Pancreas (tissue), 10 donors: ENCODE results near the gene ASAP2. TPM values are rescaled to one million over a fixed set of nuclear protein-coding genes. Genes with fewer than 3 reads are reported as not detected.

ENCODE experiments used
- ATAC-seq, 4 donors: fragments of 200-7000 bp; cut with Tn5 transposase; one replicate each; pipeline versions ENCODE4 v1.8.0 to v1.9.1; 2020; ENCODE audit warnings: mild to moderate bottlenecking in 4 of 4, moderate library complexity in 4 of 4
- DNase-seq, 6 donors: peaks; one replicate each; pipeline ENCODE4 v3.0.0-alpha.2; 2020
- FAIRE-seq: peaks from 2 replicates; lab custom pipeline; 2012; peaks lifted over from hg19 to GRCh38; lab: Jason Lieb, UNC
- H3K27ac ChIP-seq, 4 donors: fragments of 200-600 bp; sonication (generic); 1 replicate in 3 of 4; 2 replicates in 1 of 4; pipeline versions ENCODE4 v1.5.0 to v1.8.0; 2020
- H3K27me3 ChIP-seq, 4 donors: fragments of 200-600 bp; one replicate each; pipeline ENCODE4 v1.8.0; 2021
- H3K36me3 ChIP-seq, 3 donors: fragments of 200-600 bp; sonication (generic) in 1 of 3; one replicate each; pipeline versions ENCODE4 v1.5.0 to v1.8.0; 2020 to 2021
- H3K4me1 ChIP-seq, 3 donors: fragments of 200-600 bp; one replicate each; pipeline ENCODE4 v1.8.0; 2021
- H3K4me3 ChIP-seq, 4 donors: fragments of 200-600 bp; sonication (generic) in 2 of 4; one replicate each; pipeline versions ENCODE4 v1.5.0 to v1.8.0; 2020 to 2021
- H3K9me3 ChIP-seq, 4 donors: fragments of 200-600 bp; one replicate each; pipeline ENCODE4 v1.8.0; 2021
- CTCF ChIP-seq, 4 donors: fragments of 200-600 bp; sonication (generic) in 3 of 4; IDR thresholded peaks; one replicate each; pipeline versions ENCODE4 v1.5.0 to v1.8.0; 2021; ENCODE audit warnings: antibody characterized with exemption in 4 of 4
- WGBS, 2 donors: extraction: QIAGEN DNeasy Blood & Tissue Kit; methylation state at CpG; one replicate each; pipeline ENCODE4 v1.1.7; 2013; 5-methylcytosine and 5-hydroxymethylcytosine counted together
- intact Hi-C, 3 donors: fragments of 100-400 bp; cut with DNase I; formaldehyde crosslinking; loops; one replicate each; pipeline versions ENCODE4 v1.11.1 to v1.14.2; 2022
- polyA plus RNA-seq, 2 donors: library from polyadenylated mRNA; stranded (reverse); fragments of 200-250 nt; gene quantifications; one replicate each; pipeline ENCODE4 v1.2.3, GENCODE V29; 2013
- total RNA-seq, 6 donors: library from RNA; stranded (reverse); fragmentation: NEBNext Ultra II Directional in 4 of 6; extraction: Animal tissue kit (Norgen Biotek cat#: 25700) in 4 of 6; gene quantifications; one replicate each; pipeline versions ENCODE4 v1.2.1 to v1.2.4, GENCODE V29; 2021 to 2023
- donor health status: healthy with polysubstance abuse.
- donor health status: DM: no; HTN: no; CAD: no; lungs with moderate emphysema.
- donor health status: DM: no; HTN: no; CAD: no.
- donor health status: control.
- donor health status: control.
- donor health status: Bipolar disorder and iron deficiency.
- donor health status: DM: yes; HTN: yes; CAD: no.
- donor health status: DM: no; HTN: no; CAD: no.
- donor health status: DM: no; HTN: no; CAD: no.
- donor health status: DM: yes; HTN: yes; CAD: no.

Gene ASAP2
- total and polyA plus RNA-seq, 8 donors = 5.8 to 17.7 (median 7.3) TPM

- peak overlapping the region in 1 of 4 donors; percentile 31 for H3K27ac ChIP-seq
- no peak for TF ChIP-seq CTCF (IDR thresholded peaks at IDR 0.05)
- H3K4me3 ChIP-seq = no peak overlapping the region
- H3K36me3 ChIP-seq = no peaks in the 10 kb centered on the region
- ATAC-seq (no peak), DNase-seq (no peak), FAIRE-seq (no peak)
- H3K9me3 ChIP-seq = no peaks in the 10 kb centered on the region
- WGBS, 2 donors = 4 to 6% methylated on average over 2 of the region's 2 CpGs
- H3K27me3 ChIP-seq = no peaks in the 10 kb centered on the region
- intact Hi-C loops = no loop called here
- peaks cover 20 to 48% (median 42%) of the 10 kb centered on the region in 3 donors for H3K4me1 ChIP-seq
Measured at GRCh38 chr2:9210030-9210429, 3.4 kb downstream of the ASAP2 start.

- ATAC-seq (no peak), FAIRE-seq (no peak), DNase-seq (peak in 1 of 6 donors; percentile 12)
- 43 to 48% methylated on average over 4 of the region's 4 CpGs for WGBS, 2 donors
- peaks cover 20 to 39% (median 35%) of the 10 kb centered on the region in 3 donors for H3K4me1 ChIP-seq
- no peak overlapping the region for H3K4me3 ChIP-seq
- peak overlapping the region in 3 of 4 donors; percentile 1 to 63 (median 63) for H3K27ac ChIP-seq
- intact Hi-C loops = no loop called here
- H3K9me3 ChIP-seq = no peaks in the 10 kb centered on the region
- no peaks in the 10 kb centered on the region for H3K36me3 ChIP-seq
- no peaks in the 10 kb centered on the region for H3K27me3 ChIP-seq
- TF ChIP-seq CTCF (IDR thresholded peaks at IDR 0.05) = no peak
Measured at GRCh38 chr2:9211496-9211895, 4.9 kb downstream of the ASAP2 start.

- H3K36me3 ChIP-seq = no peaks in the 10 kb centered on the region
- WGBS, 2 donors = 29% methylated on average over 9 of the region's 9 CpGs
- TF ChIP-seq CTCF (IDR thresholded peaks at IDR 0.05) = no peak
- no peaks in the 10 kb centered on the region for H3K27me3 ChIP-seq
- ATAC-seq (peak; percentile 78 to 91 (median 84)), FAIRE-seq (no peak), DNase-seq (peak in 3 of 6 donors; percentile 24 to 64 (median 35))
- H3K4me1 ChIP-seq = peaks cover 20 to 39% (median 35%) of the 10 kb centered on the region in 3 donors
- no peaks in the 10 kb centered on the region for H3K9me3 ChIP-seq
- peak overlapping the region; percentile 1 to 63 (median 45) for H3K27ac ChIP-seq
- intact Hi-C loops = no loop called here
- no peak overlapping the region for H3K4me3 ChIP-seq
Measured at GRCh38 chr2:9212010-9212635, 5.5 kb downstream of the ASAP2 start.

GRCh38 chr2:9212661-9213411, 6.2 kb downstream of the ASAP2 start:
- intact Hi-C loops = no loop called here
- no peaks in the 10 kb centered on the region for H3K36me3 ChIP-seq
- peaks cover 20 to 39% (median 35%) of the 10 kb centered on the region in 3 donors for H3K4me1 ChIP-seq
- no peak for FAIRE-seq
- peak; percentile 38 to 55 (median 42) for ATAC-seq
- H3K27ac ChIP-seq = peak overlapping the region; percentile 1 to 63 (median 45)
- TF ChIP-seq CTCF (IDR thresholded peaks at IDR 0.05) = no peak
- H3K4me3 ChIP-seq = no peak overlapping the region
- no peaks in the 10 kb centered on the region for H3K9me3 ChIP-seq
- DNase-seq = peak in 1 of 6 donors; percentile 14
- 44 to 48% methylated on average over 19 of the region's 19 CpGs for WGBS, 2 donors
- H3K27me3 ChIP-seq = no peaks in the 10 kb centered on the region
